CD4-positive, alpha-beta T cell treated with Interleukin-15 for 1 hour (primary cell): ENCODE measurements around the gene INTS1.

ENCODE experiments used
- DNase-seq: peaks from one replicate; pipeline ENCODE4 v3.0.0-alpha.2; 2020

The INTS1 gene

GRCh38 chr7:1502845-1503244 is 1.3 kb downstream of the INTS1 start:
- no peak for DNase-seq

GRCh38 chr7:1501487-1502270 is 2.5 kb downstream of the INTS1 start:
- no peak for DNase-seq

- DNase-seq: no peak
Measured at GRCh38 chr7:1500064-1500807, 4.0 kb downstream of the INTS1 start.

- DNase-seq: no peak
Measured at GRCh38 chr7:1499367-1500029, 4.7 kb downstream of the INTS1 start.

GRCh38 chr7:1498370-1499305 is 5.6 kb downstream of the INTS1 start:
- no peak for DNase-seq

- DNase-seq: no peak
Measured at GRCh38 chr7:1497293-1497927, 6.8 kb downstream of the INTS1 start.

GRCh38 chr7:1496531-1497292 is 7.5 kb downstream of the INTS1 start:
- no peak for DNase-seq

GRCh38 chr7:1495564-1496242 is 8.5 kb downstream of the INTS1 start:
- no peak for DNase-seq

GRCh38 chr7:1494866-1495563 is 9.2 kb downstream of the INTS1 start:
- no peak for DNase-seq

- DNase-seq: no peak
Measured at GRCh38 chr7:1494447-1494846, 9.7 kb downstream of the INTS1 start.

GRCh38 chr7:1493571-1493970 is 10.6 kb downstream of the INTS1 start:
- DNase-seq: no peak

- DNase-seq: no peak
Measured at GRCh38 chr7:1493129-1493528, 11.1 kb downstream of the INTS1 start.

- DNase-seq: no peak
Measured at GRCh38 chr7:1492640-1493039, 11.5 kb downstream of the INTS1 start.

- DNase-seq: no peak
Measured at GRCh38 chr7:1492221-1492620, 12.0 kb downstream of the INTS1 start.

GRCh38 chr7:1490837-1491236 is 13.4 kb downstream of the INTS1 start:
- no peak for DNase-seq

- no peak for DNase-seq
Measured at GRCh38 chr7:1489336-1489735, 14.9 kb downstream of the INTS1 start.

- DNase-seq: no peak
Measured at GRCh38 chr7:1488016-1488415, 16.2 kb downstream of the INTS1 start.

- no peak for DNase-seq
Measured at GRCh38 chr7:1487466-1487865, 16.7 kb downstream of the INTS1 start.

- no peak for DNase-seq
Measured at GRCh38 chr7:1486571-1486970, 17.6 kb downstream of the INTS1 start.

- DNase-seq: no peak
Measured at GRCh38 chr7:1485156-1485555, 19.0 kb downstream of the INTS1 start.
